ENCODE results near the gene C1orf52. TPM values are rescaled to one million over a fixed set of nuclear protein-coding genes. Genes with fewer than 3 reads are reported as not detected.

The C1orf52 gene
- total RNA-seq, 6 experiments from 2014 or later = 20.6 to 26.1 (median 22.7) TPM

- Mint-ChIP-seq H3K36me3 (ENCODE audit: low read depth) (peaks cover 18% of the 10 kb centered on the region), H3K4me3 (peak overlapping the region; percentile 53), H3K27ac (peak overlapping the region; percentile 84), H3K27me3 (ENCODE audit: insufficient read depth) (no peaks in the 10 kb centered on the region), H3K4me1 (ENCODE audit: low read depth) (peaks cover 53% of the 10 kb centered on the region), H3K9me3 (peaks cover 3% of the 10 kb centered on the region)
- no peak for TF ChIP-seq CTCF (IDR thresholded peaks at IDR 0.05)
- peak; percentile 62 for DNase-seq
Measured at GRCh38 chr1:85244271-85245061, 15.0 kb downstream of the C1orf52 start.

- Mint-ChIP-seq H3K36me3 (ENCODE audit: low read depth) (peaks cover 7% of the 10 kb centered on the region; the same call in 1 of the 2 replicates), H3K27me3 (ENCODE audit: insufficient read depth) (no peaks in the 10 kb centered on the region), H3K9me3 (no peaks in the 10 kb centered on the region; the same call in 1 of the 2 replicates), H3K4me1 (ENCODE audit: low read depth) (peaks cover 53% of the 10 kb centered on the region), H3K4me3 (no peak overlapping the region), H3K27ac (peak overlapping the region; percentile 84; the same call in 1 of the 2 replicates)
- no peak; the same call in 1 of the 2 replicates for TF ChIP-seq CTCF (IDR thresholded peaks at IDR 0.05)
- no peak for DNase-seq
Measured at GRCh38 chr1:85243372-85243771, 16.1 kb downstream of the C1orf52 start.

- no peaks in the 10 kb centered on the region for H3K9me3 Mint-ChIP-seq
- H3K4me3 Mint-ChIP-seq = no peak overlapping the region
- TF ChIP-seq CTCF (IDR thresholded peaks at IDR 0.05) = 0 out of 2 replicates have a peak, but pooled peaks have one; percentile 4
- no peak for DNase-seq
- peaks cover 44% of the 10 kb centered on the region for H3K4me1 Mint-ChIP-seq (ENCODE audit: low read depth)
- peak overlapping the region; percentile 46 for H3K27ac Mint-ChIP-seq
- H3K36me3 Mint-ChIP-seq (ENCODE audit: low read depth) = no peaks in the 10 kb centered on the region
- no peaks in the 10 kb centered on the region for H3K27me3 Mint-ChIP-seq (ENCODE audit: insufficient read depth)
Measured at GRCh38 chr1:85240643-85241042, 18.8 kb downstream of the C1orf52 start.

GRCh38 chr1:85240174-85240601 is 19.3 kb downstream of the C1orf52 start:
- peak; percentile 32 for DNase-seq

GRCh38 chr1:85237613-85238012 is 21.8 kb downstream of the C1orf52 start:
- Mint-ChIP-seq H3K4me3 (no peak overlapping the region), H3K27me3 (ENCODE audit: insufficient read depth) (no peaks in the 10 kb centered on the region), H3K4me1 (ENCODE audit: low read depth) (peaks cover 18% of the 10 kb centered on the region), H3K27ac (no peak overlapping the region), H3K36me3 (ENCODE audit: low read depth) (no peaks in the 10 kb centered on the region), H3K9me3 (no peaks in the 10 kb centered on the region)
- DNase-seq = no peak
- no peak for TF ChIP-seq CTCF (IDR thresholded peaks at IDR 0.05)

More at GRCh38 chr1:85240174-85240601, 19.3 kb downstream of the C1orf52 start:
- no peak overlapping the region for H3K27ac Mint-ChIP-seq
- no peaks in the 10 kb centered on the region for H3K9me3 Mint-ChIP-seq
- H3K27me3 Mint-ChIP-seq (ENCODE audit: insufficient read depth) = no peaks in the 10 kb centered on the region
- peaks cover 40% of the 10 kb centered on the region for H3K4me1 Mint-ChIP-seq (ENCODE audit: low read depth)
- H3K36me3 Mint-ChIP-seq (ENCODE audit: low read depth) = no peaks in the 10 kb centered on the region
- no peak overlapping the region for H3K4me3 Mint-ChIP-seq
- peak; percentile 33 for TF ChIP-seq CTCF (IDR thresholded peaks at IDR 0.05)
